Activated naive CD4-positive, alpha-beta T cell treated with anti-CD3 and anti-CD28 coated beads for 36 hours (primary cell): ENCODE measurements around the gene FYCO1. TPM values are rescaled to one million over a fixed set of nuclear protein-coding genes. Genes with fewer than 3 reads are reported as not detected.

Source experiments
- CTCF ChIA-PET: fragments of 350-600 bp; sonication (Branson Sonifier 250); formaldehyde crosslinking; loops from one replicate; lab custom pipeline; 2021; ENCODE audit warnings: antibody characterized with exemption; lab: Charles Lee
- DNase-seq: peaks from one replicate; pipeline ENCODE4 v3.0.0-alpha.2; 2020
- H3K27ac Mint-ChIP-seq: one replicate; pipeline ENCODE4 v1.8.0; 2021; ENCODE audit warnings: mild to moderate bottlenecking, mixed read lengths
- H3K27me3 Mint-ChIP-seq: one replicate; pipeline ENCODE4 v1.8.0; 2021; ENCODE audit warnings: low read depth, mixed read lengths
- H3K36me3 Mint-ChIP-seq: one replicate; pipeline ENCODE4 v1.8.0; 2021; ENCODE audit warnings: low read depth, mixed read lengths
- H3K4me1 Mint-ChIP-seq: one replicate; pipeline ENCODE4 v1.8.0; 2021; ENCODE audit warnings: low read depth, mixed read lengths
- H3K4me3 Mint-ChIP-seq: one replicate; pipeline ENCODE4 v1.8.0; 2021; ENCODE audit warnings: mild to moderate bottlenecking, moderate library complexity, mixed read lengths
- H3K9me3 Mint-ChIP-seq: one replicate; pipeline ENCODE4 v1.8.0; 2021; ENCODE audit warnings: mixed read lengths
- intact Hi-C: fragments of 100-400 bp; cut with micrococcal nuclease; formaldehyde crosslinking; loops from one replicate; pipeline ENCODE4 v1.15.1; 2023
- total RNA-seq, 2 experiments: library from RNA; stranded (reverse); gene quantifications; one replicate each; pipeline ENCODE4 v1.2.3, GENCODE V29; 2021

The FYCO1 gene
- total RNA-seq, 2 experiments from 2014 or later, result 10.2 to 10.5 TPM

DNA sequence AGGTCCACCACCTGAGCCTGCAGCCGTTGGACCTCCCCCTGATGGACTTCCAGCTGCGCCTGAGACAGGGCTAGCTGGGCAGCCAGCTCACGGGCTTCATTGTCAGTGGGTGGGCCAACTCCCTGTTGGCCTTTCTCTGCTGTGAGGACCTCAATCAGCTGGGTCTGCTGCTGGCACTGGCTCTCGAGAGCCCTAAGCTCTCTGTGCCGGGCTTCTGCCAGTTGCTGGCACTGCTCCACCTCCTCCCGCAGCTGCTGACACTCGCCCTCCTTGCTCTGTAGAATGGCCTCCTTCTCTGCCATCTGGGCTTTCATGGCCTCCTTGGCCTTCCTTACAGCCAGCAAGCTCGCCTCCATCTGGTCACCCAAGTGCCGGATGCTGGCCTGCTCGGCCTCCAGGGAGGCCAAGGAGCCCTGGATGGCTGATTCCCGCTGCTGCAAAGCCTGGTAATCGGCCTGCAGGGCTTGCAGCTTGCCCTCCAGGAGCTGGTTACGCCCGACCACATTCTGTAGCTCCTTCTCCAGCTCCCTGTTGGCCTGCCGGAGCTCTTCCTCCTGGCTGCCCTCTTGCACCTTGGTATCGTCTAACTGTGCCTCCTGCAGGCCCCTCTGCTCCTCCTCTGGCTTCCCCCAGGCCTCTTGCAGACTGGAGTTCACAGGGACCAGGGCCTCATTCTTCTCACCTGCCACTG, 28.5 kb downstream of the FYCO1 start:
- intact Hi-C loops, result no loop called here
- Mint-ChIP-seq H3K9me3 (no peaks in the 10 kb centered on the region), H3K4me1 (peaks cover 48% of the 10 kb centered on the region), H3K36me3 (peaks cover 75% of the 10 kb centered on the region), H3K4me3 (no peak overlapping the region), H3K27me3 (no peaks in the 10 kb centered on the region), H3K27ac (no peak overlapping the region)
- no peak for DNase-seq
- CTCF ChIA-PET, result interaction anchor here (1.1 to 1.9 kb wide), 5 partner anchors 26 to 411 kb away, joined by 3 to 14 read pairs (median 3); no protein-coding TSS in a partner anchor

- DNase-seq, result no peak
- Mint-ChIP-seq H3K9me3 (no peaks in the 10 kb centered on the region), H3K27me3 (no peaks in the 10 kb centered on the region), H3K4me3 (no peak overlapping the region), H3K4me1 (peaks cover 55% of the 10 kb centered on the region), H3K27ac (no peak overlapping the region), H3K36me3 (peaks cover 73% of the 10 kb centered on the region)
- intact Hi-C loops, result no loop called here
- CTCF ChIA-PET, result interaction anchor here (1.0 kb wide), 1 partner anchor 37 kb away, joined by 3 read pairs; no protein-coding TSS in a partner anchor
Observed at GRCh38 chr3:45966371-45966791, 29.2 kb downstream of the FYCO1 start.

DNA sequence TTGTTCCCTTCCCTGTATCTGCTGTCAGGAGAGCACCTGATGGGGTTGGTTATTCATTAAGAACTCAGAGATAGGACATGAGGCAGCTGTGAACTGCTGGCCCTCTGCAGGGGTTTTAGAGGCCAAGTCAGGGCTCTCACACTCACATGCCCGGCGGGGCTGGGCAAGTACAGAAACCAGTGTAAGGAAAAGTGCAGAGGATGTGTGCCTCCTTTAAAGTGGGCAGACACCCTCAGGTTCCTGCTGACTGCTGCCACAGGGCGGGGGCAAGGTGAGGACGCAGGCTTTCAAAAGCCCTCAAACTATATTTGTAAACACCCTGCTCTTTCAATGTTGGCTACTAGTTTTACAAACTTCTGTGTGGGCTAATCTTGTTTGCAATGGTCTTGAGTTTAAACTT, 30.0 kb downstream of the FYCO1 start:
- H3K9me3 Mint-ChIP-seq, result no peaks in the 10 kb centered on the region
- H3K27ac Mint-ChIP-seq, result peak overlapping the region; percentile 31
- CTCF ChIA-PET, result interaction anchor here (0.5 to 1.1 kb wide), 4 partner anchors 27 to 116 kb away, joined by 3 to 5 read pairs (median 4); no protein-coding TSS in a partner anchor
- intact Hi-C loops, result no loop called here
- H3K27me3 Mint-ChIP-seq, result no peaks in the 10 kb centered on the region
- DNase-seq, result no peak
- H3K36me3 Mint-ChIP-seq, result peaks cover 77% of the 10 kb centered on the region
- no peak overlapping the region for H3K4me3 Mint-ChIP-seq
- H3K4me1 Mint-ChIP-seq, result peaks cover 55% of the 10 kb centered on the region

GRCh38 chr3:45965253-45965652, 30.4 kb downstream of the FYCO1 start:
- intact Hi-C loops, result no loop called here
- CTCF ChIA-PET, result interaction anchor here (0.5 to 1.6 kb wide), 5 partner anchors 26 to 116 kb away, joined by 3 to 5 read pairs (median 4); no protein-coding TSS in a partner anchor
- Mint-ChIP-seq H3K4me3 (no peak overlapping the region), H3K27me3 (no peaks in the 10 kb centered on the region), H3K9me3 (no peaks in the 10 kb centered on the region), H3K27ac (peak overlapping the region; percentile 31), H3K36me3 (peaks cover 77% of the 10 kb centered on the region), H3K4me1 (peaks cover 55% of the 10 kb centered on the region)
- no peak for DNase-seq

GRCh38 chr3:45964139-45964538, 31.5 kb downstream of the FYCO1 start:
- Mint-ChIP-seq H3K4me3 (no peak overlapping the region), H3K27ac (peak overlapping the region; percentile 56), H3K9me3 (no peaks in the 10 kb centered on the region), H3K27me3 (no peaks in the 10 kb centered on the region), H3K4me1 (peaks cover 55% of the 10 kb centered on the region), H3K36me3 (peaks cover 82% of the 10 kb centered on the region)
- DNase-seq, result peak; percentile 73
- intact Hi-C loops, result loop anchor here (1.0 to 5.0 kb wide), 3 partner anchors 21 to 328 kb away; partner anchors contain the start of gene CXCR6
- CTCF ChIA-PET, result interaction anchor here (1.0 to 1.6 kb wide), 2 partner anchors 114 to 115 kb away, joined by 3 to 4 read pairs; no protein-coding TSS in a partner anchor

DNA sequence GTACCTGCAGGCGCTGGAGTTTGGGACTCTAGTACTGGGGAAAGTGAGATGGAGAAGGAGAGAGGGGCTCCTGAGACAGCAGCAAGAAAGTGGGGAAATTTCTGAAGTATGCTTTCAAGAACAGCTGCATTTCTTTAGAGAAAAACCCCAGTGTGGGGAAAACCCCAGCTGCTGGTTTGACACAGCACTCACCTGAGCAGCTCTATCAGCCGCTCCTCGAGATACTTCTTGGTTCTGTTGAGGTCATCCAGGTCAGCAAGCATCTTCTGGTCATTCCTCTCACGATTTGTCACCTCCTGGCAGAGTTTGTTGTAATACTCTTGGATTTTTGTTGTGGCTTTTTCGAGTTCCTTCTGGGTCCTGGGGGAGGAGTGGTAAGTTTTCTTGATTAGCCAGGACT, 33.6 kb downstream of the FYCO1 start:
- Mint-ChIP-seq H3K36me3 (peaks cover 82% of the 10 kb centered on the region), H3K4me1 (peaks cover 52% of the 10 kb centered on the region), H3K4me3 (no peak overlapping the region), H3K27ac (no peak overlapping the region), H3K9me3 (no peaks in the 10 kb centered on the region), H3K27me3 (no peaks in the 10 kb centered on the region)
- CTCF ChIA-PET, result interaction anchor here (0.7 to 1.9 kb wide), 3 partner anchors 9 to 119 kb away, joined by 3 to 9 read pairs (median 3); no protein-coding TSS in a partner anchor
- intact Hi-C loops, result loop anchor here (1.0 to 5.0 kb wide), 4 partner anchors 16 to 330 kb away; partner anchors contain the start of gene FYCO1
- peak; percentile 75 for DNase-seq

- no peak for DNase-seq
- Mint-ChIP-seq H3K9me3 (no peaks in the 10 kb centered on the region), H3K36me3 (peaks cover 80% of the 10 kb centered on the region), H3K27me3 (no peaks in the 10 kb centered on the region), H3K4me1 (peaks cover 39% of the 10 kb centered on the region), H3K27ac (no peak overlapping the region), H3K4me3 (no peak overlapping the region)
- CTCF ChIA-PET, result no interaction called here
- intact Hi-C loops, result loop anchor here (5.0 kb wide), 1 partner anchor 332 kb away; no protein-coding TSS in a partner anchor
Observed at GRCh38 chr3:45960289-45960688, 35.3 kb downstream of the FYCO1 start.

- H3K4me1 Mint-ChIP-seq, result peaks cover 28% of the 10 kb centered on the region
- H3K4me3 Mint-ChIP-seq, result no peak overlapping the region
- intact Hi-C loops, result no loop called here
- CTCF ChIA-PET, result interaction anchor here (1.3 to 2.0 kb wide), 3 partner anchors 19 to 119 kb away, joined by 4 to 7 read pairs (median 4); no protein-coding TSS in a partner anchor
- H3K27me3 Mint-ChIP-seq, result no peaks in the 10 kb centered on the region
- H3K27ac Mint-ChIP-seq, result no peak overlapping the region
- no peak for DNase-seq
- H3K9me3 Mint-ChIP-seq, result no peaks in the 10 kb centered on the region
- H3K36me3 Mint-ChIP-seq, result peaks cover 82% of the 10 kb centered on the region
Observed at GRCh38 chr3:45959201-45959600, 36.4 kb downstream of the FYCO1 start.

- no peak overlapping the region for H3K27ac Mint-ChIP-seq
- CTCF ChIA-PET, result interaction anchor here (1.3 to 2.0 kb wide), 3 partner anchors 18 to 120 kb away, joined by 4 to 7 read pairs (median 4); no protein-coding TSS in a partner anchor
- no peaks in the 10 kb centered on the region for H3K27me3 Mint-ChIP-seq
- intact Hi-C loops, result no loop called here
- H3K4me1 Mint-ChIP-seq, result peaks cover 19% of the 10 kb centered on the region
- H3K4me3 Mint-ChIP-seq, result no peak overlapping the region
- DNase-seq, result no peak
- H3K9me3 Mint-ChIP-seq, result no peaks in the 10 kb centered on the region
- H3K36me3 Mint-ChIP-seq, result peaks cover 79% of the 10 kb centered on the region
Observed at GRCh38 chr3:45958321-45958791, 37.3 kb downstream of the FYCO1 start.

DNA sequence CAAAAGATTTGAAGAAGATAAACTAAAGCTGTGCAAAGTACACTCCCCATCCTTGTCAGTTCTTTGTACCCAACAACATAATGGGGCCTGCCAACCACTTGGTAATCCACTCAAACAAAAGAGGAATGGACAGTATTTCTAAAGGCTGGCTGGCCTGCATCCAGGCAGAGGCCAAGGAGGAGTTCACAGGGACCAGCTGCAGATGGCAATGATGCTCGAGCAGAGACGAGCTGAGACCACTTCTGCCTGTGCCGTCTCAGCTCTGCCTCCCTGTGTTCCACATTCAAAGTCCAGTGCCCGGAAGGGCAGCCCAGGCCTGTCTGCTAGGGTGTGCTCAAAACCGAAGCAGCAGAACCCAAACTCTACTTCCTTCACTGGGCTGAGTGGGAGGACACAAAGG, 38.0 kb downstream of the FYCO1 start:
- intact Hi-C loops, result no loop called here
- Mint-ChIP-seq H3K9me3 (no peaks in the 10 kb centered on the region), H3K27ac (no peak overlapping the region), H3K36me3 (peaks cover 79% of the 10 kb centered on the region), H3K27me3 (no peaks in the 10 kb centered on the region), H3K4me1 (peaks cover 12% of the 10 kb centered on the region), H3K4me3 (no peak overlapping the region)
- DNase-seq, result no peak
- CTCF ChIA-PET, result interaction anchor here (2.0 kb wide), 1 partner anchor 121 kb away, joined by 7 read pairs; no protein-coding TSS in a partner anchor

DNA sequence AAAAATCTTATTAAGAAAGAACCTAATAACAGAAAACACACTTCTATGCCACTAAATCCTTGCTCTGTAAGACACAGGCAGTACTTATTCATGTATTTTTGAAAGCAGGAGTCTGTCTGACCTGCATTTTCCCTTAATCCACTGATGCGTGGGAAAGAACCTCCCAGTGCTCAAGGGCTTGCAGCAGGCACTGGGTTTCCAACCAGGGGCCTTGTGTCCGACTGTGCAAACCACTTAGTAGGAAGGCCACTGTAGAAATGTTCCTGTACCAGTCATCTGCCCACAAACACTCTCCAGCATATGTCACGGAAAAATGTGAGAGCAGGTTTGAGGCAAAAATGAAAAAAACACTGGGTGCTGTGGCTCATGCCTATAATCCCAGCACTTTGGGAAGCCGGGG, 39.9 kb downstream of the FYCO1 start:
- H3K36me3 Mint-ChIP-seq, result peaks cover 79% of the 10 kb centered on the region
- DNase-seq, result no peak
- CTCF ChIA-PET, result no interaction called here
- intact Hi-C loops, result no loop called here
- H3K4me1 Mint-ChIP-seq, result peaks cover 9% of the 10 kb centered on the region
- H3K4me3 Mint-ChIP-seq, result no peak overlapping the region
- no peak overlapping the region for H3K27ac Mint-ChIP-seq
- H3K27me3 Mint-ChIP-seq, result no peaks in the 10 kb centered on the region
- H3K9me3 Mint-ChIP-seq, result no peaks in the 10 kb centered on the region

DNA sequence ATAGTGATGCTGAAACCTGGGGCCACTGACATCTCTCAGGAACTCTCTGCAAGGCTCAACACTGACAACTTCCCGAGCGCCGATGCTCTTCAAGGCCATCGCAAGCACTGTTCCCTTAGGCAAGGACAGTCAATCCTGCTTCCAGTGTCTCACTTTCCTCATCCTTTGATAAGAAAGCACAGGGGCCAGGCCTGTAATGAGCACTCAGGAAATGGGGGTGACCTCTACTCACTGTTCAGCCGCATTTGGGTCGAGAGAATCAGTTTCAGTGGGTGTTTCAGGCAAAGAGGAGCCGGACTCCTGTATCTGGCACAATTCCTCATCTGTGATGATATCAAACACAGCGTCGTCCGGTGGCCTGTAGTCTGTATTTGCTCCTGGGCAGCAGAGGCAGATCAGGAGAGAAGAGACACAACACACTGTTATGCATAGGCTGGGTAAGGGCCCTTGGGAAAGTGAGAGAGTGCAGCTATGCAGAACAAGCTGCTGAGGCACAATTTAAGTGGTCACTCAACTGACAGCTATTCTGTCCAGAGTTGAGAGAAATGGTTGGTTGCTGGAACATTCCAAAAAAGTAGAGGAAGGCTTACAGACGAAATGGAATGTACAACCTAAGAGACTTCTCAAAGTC, 40.5 kb downstream of the FYCO1 start:
- Mint-ChIP-seq H3K36me3 (peaks cover 76% of the 10 kb centered on the region), H3K4me1 (peaks cover 10% of the 10 kb centered on the region), H3K27ac (no peak overlapping the region), H3K4me3 (no peak overlapping the region), H3K27me3 (no peaks in the 10 kb centered on the region), H3K9me3 (no peaks in the 10 kb centered on the region)
- intact Hi-C loops, result no loop called here
- DNase-seq, result no peak
- CTCF ChIA-PET, result no interaction called here
